GM21360 (cell line): ENCODE data around the gene MFAP4.

Experiments
- ATAC-seq: cut with Tn5 transposase; IDR thresholded peaks from one replicate; pipeline ENCODE4 v1.9.1; 2021; ENCODE audit warnings: mild to moderate bottlenecking, moderate library complexity; ENCODE audit not compliant: unreplicated experiment

MFAP4 gene

GRCh38 chr17:19387921-19388521 lies 1.0 kb upstream of the MFAP4 start:
- ATAC-seq = no peak

DNA sequence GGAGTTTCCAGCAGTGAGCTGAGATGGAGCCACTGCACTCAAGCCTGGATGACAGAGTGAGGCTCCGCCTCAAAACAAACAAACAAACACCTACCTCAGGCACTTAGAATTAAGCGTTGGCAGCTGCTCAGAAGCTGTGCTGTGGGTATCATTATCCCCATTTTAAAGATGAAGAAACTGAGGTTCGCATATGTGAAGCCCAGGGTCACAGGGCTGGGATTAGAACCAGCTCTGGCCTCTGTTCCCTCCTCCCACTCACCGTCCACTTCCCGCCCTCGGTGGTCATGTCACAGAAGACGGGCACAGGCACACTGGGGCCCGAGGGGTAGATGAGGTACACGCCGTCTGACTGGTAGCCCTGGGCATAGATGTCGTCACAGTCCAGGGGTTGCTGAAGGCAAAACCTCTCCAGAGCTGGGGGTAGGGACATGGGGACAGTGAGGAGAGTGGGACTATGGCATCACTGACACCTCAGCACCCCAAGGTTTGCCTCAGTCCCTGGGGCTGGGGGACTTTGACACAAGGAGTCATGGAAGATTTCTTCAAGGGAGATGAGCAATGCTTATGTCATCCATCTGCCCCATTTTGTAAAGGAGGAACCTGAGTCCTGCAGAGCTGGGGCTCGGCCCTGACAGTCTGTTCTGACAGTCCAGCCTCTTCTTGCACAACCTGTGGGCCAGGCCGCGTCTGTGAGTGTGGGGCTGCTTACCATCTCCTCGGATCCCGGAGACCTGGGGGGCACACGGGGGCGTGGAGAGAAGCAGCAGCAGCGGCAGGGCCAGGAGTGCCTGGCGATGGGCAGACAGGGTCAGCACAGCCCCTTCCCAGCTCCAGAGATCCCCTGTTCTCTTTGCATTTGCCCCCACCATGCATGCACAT lies 700 bp downstream of the MFAP4 start:
- no peak for ATAC-seq

GRCh38 chr17:19385521-19385983 lies 1.4 kb downstream of the MFAP4 start:
- ATAC-seq = no peak

GRCh38 chr17:19384723-19385391 lies 2.1 kb downstream of the MFAP4 start:
- ATAC-seq = no peak

DNA sequence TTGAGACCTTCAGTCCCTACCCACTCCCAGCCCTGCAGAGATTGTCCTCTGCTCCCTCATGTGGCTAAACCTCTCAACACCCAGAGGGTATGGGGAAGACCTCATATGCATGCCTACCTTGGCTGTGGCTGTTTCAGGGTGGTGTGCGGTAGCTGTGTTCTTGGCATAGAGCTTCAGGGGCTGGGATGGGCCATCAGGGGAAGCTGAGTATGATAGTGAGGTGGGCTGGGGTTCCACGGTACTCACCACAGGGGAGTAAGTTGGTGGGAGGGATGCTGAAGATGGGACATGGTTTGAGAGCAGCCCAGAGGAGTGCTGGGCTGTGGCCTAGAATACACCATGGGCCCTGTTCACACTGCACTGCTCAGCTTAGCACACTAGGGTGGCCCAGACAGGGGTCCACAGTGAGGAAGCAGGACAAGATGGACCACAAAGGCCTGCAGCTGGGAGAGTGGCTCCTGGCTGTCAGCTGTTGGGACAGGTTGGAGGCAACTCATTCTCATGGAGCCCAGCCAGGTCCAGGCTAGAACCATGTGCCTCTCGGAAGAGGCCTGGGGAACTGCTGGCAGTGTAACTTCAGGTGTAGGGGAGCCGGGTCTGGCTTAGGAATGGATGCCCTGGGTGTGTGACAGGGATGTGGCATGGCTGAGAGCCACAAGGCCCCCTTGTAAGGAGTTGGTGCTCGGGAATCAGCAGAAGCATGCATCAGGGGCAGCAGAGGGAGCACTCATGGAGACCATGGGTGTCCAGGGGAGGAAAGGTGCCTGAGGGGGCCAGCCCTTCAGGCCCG lies 3.1 kb downstream of the MFAP4 start:
- ATAC-seq = no peak

DNA sequence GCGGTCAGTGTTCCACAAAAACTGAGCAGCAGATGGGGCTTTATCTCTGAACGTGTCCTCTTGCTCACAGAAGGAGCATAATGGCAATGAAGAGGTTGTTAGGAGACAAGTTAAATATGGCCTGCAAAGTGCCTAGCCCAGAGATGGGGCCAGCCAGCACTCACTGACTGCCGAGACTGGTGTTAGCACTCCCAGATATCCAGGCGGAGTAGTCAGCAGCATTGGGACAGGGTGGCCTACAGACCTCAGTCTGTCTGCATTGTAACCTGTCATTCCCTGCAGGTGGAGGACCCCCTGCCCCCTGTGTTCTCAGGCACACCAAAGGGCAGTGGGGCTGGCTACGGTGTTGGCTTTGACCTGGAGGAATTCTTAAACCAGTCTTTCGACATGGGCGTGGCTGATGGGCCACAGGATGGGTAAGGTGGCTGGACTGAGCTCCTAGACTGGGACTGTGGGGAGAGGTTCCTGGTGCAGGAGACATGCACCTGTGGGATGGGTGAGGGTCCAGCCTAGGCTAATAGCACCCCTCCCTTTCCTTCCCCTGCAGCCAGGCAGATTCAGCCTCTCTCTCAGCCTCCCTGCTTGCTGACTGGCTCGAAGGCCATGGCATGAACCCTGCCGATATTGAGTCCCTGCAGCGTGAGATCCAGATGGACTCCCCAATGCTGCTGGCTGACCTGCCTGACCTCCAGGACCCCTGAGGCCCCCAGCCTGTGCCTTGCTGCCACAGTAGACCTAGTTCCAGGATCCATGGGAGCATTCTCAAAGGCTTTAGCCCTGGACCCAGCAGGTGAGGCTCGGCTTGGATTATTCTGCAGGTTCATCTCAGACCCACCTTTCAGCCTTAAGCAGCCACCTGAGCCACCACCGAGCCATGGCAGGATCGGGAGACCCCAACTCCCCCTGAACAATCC lies 4.2 kb downstream of the MFAP4 start:
- ATAC-seq = no peak

GRCh38 chr17:19381741-19382444 lies 5.1 kb downstream of the MFAP4 start:
- ATAC-seq = no peak

DNA sequence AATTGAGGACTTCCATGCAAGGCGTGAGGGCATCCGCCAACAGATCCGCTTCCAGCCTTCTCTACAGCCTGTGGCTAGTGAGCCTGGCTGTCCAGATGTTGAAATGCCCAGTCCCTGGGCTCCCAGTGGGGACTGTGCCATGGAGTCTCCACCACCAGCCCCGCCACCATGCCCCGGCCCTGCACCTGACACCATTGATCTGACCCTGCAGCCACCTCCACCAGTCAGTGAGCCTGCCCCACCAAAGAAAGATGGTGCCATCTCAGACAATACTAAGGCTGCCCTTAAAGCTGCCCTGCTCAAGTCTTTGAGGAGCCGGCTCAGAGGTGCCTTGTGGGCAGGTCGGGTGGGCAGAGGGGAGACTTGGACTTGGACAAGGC lies 5.6 kb downstream of the MFAP4 start:
- no peak for ATAC-seq

DNA sequence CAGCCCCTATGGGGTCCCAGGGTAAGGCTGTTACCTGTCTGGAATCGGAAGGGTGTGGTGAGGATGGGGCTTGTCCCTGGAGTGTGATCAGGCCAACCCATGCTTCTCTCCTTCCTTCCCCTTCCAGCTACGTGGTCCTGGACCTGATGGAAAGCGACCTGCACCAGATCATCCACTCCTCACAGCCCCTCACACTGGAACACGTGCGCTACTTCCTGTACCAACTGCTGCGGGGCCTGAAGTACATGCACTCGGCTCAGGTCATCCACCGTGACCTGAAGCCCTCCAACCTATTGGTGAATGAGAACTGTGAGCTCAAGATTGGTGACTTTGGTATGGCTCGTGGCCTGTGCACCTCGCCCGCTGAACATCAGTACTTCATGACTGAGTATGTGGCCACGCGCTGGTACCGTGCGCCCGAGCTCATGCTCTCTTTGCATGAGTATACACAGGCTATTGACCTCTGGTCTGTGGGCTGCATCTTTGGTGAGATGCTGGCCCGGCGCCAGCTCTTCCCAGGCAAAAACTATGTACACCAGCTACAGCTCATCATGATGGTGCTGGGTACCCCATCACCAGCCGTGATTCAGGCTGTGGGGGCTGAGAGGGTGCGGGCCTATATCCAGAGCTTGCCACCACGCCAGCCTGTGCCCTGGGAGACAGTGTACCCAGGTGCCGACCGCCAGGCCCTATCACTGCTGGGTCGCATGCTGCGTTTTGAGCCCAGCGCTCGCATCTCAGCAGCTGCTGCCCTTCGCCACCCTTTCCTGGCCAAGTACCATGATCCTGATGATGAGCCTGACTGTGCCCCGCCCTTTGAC lies 6.3 kb downstream of the MFAP4 start:
- no peak for ATAC-seq

GRCh38 chr17:19379361-19380065 lies 7.5 kb downstream of the MFAP4 start:
- no peak for ATAC-seq

DNA sequence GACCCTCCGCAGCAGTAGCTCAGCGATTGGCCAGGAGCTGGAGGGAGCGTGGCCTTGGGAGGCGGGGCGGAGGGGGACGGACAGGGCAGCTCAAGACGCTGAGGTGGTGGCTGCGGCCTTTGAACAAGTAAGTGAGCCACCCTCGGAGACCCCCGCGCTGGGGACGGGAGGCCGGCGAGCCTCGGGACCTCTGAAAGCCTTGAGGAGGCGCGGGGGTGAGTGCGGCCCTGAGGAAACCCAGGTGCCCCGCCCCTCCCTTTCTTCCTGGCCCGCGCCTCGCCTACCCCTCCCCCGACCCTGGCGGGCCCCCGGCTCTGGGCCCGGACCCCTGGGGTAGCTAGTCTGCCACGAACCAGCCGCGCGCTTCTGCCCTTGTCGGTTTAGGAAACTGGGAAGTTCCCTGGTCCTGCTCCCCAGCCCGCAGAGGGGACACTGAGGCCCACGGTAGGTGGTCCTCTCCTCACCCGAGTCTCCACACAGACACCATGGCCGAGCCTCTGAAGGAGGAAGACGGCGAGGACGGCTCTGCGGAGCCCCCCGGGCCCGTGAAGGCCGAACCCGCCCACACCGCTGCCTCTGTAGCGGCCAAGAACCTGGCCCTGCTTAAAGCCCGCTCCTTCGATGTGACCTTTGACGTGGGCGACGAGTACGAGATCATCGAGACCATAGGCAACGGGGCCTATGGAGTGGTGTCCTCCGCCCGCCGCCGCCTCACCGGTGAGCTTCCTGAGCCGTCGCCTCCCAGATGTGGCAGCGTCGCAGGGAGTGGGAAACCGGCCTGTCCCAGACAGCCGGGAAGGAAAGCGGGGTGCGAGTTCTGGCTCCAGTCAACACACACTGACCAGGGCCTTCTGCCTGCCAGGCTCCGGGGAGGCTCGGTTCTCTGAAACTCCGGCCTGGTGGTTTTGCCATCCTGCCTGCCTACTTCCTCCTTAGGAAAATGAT lies 8.3 kb downstream of the MFAP4 start, which contains the start of gene MAPK7:
TSS of gene MAPK7 (plus strand) at position 83 of the 945 bp plus-strand sequence. CDS start at position 486, 403 bp downstream.
- no peak for ATAC-seq

DNA sequence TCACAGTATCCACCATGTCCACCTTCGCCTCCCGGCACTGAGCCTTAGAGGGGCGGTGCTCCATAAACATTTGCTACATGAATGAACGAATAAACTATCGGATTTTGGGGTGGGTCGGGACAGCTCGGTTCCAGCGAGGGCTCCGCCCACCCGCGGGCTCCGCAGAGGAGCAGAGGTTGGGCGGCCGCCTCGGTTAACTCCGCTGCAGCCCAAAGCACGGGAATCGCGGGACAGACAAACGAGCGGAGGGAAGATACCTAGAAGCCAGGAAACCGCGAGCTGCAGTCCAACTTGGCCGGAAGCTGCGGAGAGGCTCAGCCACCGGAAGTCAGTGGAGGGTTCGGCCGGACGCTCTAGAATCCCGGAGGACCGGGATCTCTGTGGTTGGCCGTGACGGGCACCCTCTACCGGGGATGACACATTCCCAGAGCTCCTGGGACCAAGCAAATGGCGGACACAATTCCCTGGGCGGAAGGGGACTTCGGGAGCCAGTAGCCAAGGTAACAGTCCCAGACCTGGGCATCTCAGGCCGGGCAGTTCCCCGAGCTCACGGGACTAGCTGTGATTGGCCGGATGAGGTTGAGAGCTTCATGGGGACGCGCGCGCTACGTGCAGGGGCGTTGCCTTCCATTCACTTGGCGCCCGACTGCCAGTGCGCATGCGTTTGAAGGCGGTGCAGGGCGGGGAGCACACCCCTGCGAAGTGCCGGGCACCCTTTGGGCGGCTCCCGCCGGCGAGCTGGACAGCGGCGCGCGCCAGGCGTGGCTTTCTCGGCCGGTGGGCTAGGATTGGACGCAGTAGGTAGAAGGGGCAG lies 9.2 kb downstream of the MFAP4 start:
- ATAC-seq = peak; percentile 85

DNA sequence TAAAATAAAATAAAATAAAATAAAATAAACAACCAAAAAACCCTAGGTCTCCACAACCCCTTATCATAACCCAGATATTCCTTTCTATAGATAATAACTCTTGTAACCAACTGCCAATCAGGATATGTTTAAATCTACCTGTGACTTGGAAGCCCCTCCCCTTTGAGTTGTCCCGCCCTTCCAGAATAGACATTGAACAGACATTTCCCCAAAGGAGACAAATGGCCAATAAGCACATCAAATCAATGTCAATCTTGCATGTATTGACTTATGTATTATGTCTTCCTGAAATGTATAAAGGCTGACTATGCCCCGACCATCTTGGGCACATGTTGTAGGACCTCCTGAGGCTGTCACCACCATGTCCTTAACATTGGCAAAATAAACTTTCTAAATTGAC lies 10.2 kb downstream of the MFAP4 start:
- no peak for ATAC-seq

- no peak for ATAC-seq
Observed at GRCh38 chr17:19375732-19376131, 11.3 kb downstream of the MFAP4 start.

DNA sequence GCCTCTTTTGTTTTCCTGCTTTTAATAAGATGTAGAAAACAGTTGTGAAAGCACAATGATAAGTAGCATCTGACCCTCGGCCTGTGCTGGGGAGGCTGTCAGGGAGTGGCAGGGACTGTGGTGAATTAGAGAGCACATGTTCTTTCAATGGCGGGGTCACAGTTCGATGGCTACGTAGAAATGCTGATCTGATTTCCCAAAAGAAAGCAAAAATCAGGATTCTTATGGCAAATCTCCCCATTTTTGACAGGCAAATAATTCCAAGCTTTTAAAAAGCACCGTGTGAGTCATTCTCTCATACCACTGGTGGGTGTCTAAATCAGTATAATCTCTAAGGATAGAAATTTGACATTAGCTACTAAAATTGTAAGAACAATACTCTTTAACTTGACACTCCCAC lies 12.9 kb downstream of the MFAP4 start:
- no peak for ATAC-seq
